GF-D8 (cell line): Measurements from ENCODE around the gene AQP7.
"Not testable (repeated sequence)": the region's sequence is repeated elsewhere in the genome, so short reads cannot be mapped to it uniquely, and the experiment has no call there.

Experiments used
- DNase-seq: peaks from one replicate; lab custom pipeline; 2025; lab: John Stamatoyannopoulos, UW

AQP7 gene

DNA sequence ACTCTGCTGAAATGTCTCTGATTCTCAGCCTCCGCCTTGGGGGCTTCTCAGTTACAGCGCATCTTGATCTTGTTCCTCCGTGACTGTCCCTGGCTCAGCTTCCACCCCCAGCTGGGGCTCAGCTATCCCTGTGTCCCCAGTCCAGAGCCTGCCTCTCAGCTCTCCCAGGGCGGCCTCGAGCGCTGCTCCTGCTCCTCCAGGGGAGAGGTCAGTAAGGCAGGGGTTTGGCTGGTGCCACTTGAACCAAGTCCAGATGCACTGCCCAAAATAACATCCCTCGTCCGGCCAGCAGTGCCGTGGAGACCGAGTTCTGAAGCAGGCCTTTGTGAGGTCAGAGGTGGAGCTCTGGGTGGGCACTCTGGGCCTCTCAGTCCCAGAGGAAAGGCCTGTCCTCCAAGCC, at the start of gene AQP7:
Gene AQP7, minus strand, starts transcription at position 198 of the 400 bp plus-strand sequence. CDS start 1,306 bp downstream, outside the sequence.
- not testable (repeated sequence) for DNase-seq

DNA sequence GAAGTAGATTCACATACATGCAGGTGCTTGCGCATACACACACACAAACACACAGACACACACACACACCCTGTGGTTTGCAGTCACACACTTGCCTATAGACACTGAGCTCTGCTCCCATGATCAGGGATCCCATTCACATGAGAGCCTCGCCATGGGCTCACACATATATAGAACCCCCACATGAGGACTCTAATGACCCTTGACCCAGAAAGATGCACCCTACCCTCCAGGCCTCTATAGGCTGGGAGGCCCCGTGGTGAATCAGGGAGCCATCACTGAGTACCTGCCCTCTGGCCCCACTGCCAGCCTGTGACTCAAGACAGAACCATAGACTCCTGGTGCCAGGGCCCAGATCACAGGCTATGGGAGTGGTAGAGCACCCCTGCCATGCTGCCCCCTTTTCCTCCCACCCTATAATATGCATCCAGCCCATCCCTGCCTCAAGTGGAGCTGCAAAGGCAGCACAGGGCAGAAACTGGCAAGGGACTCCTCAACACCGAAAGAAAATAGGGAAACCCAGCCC, 48.3 kb upstream of the AQP7 start:
- DNase-seq, result no peak

GRCh38 chr9:33449715-33450114, 47.3 kb upstream of the AQP7 start:
- DNase-seq, result no peak

DNA sequence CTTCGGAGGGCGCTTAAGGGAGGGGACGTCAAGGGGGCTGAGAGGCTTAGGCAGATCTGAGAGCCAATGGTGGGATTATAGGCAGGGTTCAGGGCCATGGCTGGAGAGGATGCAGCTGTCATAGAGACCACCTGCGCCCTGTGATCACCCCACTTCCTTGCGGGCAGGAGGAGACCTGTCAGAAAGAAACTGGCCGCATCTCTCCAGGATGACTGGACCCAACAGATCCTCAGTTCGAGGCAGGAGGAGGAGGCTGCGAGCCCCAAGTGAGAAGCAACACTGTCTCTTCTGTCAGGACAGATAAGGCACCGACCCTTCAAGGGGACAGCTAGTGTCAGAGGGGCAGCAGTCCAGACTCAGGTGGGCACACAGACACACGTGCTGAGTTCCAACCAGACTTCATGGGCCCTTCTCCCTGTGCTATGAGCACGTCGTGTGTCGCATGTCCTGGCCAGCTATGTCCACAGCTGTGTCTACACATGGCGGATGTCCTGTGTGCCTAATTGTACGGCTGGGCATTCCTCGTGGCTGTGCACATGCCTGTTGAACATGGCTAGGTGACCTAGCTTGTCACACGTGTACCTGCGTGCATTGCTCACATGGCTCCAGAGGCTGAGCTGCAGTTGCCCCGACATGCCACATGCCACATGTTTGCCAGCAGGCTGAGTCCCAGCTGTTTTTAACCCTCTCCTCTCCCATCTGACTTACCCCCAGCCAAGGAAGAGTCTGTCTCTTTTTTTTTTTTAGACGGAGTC, 45.6 kb upstream of the AQP7 start:
- no peak for DNase-seq

DNA sequence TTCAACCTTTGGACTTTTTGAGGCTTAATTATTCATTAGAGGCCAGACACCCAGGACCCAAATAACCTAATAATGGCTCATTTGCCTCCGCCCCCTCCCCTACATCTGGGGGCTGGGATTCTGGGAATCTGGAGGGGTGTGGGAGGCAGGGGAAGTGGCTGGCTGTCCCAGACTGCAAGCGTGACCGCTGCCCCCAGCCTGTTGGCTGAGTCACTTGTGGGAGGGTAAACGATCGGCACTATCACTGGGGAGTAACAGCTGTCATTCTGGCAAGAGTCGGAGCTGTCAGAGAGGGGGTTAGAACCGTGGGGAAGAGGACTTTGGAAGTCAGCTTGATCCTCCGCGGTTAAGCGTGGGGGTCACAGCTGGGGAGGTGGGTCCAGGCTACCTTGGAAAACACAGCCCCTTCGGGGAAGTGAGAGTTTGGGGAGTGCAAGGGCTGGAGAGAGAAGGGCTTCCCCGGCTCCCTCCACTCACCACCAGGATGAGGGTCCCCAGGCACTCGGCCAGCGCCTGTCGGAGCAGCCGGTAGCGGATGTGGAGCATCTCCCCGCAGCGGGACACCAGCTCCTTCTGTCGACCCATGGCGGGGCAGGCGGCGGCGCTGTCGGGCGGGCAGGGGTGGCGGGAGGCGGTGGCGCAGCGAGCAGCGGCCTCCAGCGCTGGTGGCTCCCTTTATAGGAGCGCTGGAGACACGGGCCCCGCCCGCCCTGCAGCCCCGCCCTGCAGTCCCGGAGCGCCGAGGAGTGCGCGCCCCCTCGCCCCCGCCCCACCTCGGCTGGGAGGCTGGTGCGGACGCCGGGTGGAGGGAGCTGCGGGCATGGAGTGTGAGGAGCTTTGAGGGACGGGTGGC, 44.8 kb upstream of the AQP7 start, which contains the start of gene AQP3:
Gene AQP3, minus strand, starts transcription at position 648 of the 853 bp plus-strand sequence. Its CDS starts 63 bp downstream, at position 585.
- peak; percentile 56 for DNase-seq

DNA sequence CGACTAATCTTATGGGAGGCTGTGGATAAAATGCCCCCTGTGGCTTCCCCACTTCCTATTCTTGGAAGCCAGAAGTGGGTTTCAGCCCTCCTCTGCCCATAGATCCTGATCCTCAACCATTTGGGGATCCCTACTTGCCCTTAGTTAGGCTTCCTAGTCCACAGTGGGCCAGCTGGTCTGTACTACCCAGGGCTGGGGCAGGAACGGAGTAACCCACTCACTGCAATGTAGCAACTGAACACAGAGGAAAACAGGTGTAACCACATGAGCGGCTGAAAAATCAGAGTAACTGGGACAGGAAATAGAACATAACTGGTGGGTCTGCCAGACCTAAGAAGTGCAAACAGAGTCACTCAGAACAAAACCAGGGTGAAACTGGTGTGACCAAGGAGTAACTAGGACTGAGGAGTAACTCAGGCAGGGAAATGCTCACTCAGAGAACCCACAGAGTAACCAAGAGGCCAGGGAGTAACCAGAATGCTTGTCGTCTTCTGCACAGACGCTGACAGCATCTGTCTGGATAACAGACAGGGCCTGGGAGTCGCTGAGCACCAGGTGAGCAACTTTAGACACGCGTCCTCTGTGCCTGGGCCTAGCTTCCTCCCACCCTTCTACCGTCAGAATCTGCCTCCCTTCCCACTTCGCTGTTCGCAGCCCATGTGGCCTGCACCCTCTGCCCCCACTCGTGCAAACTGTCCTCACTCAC, 44.0 kb upstream of the AQP7 start:
- DNase-seq, result peak; percentile 20

GRCh38 chr9:33445389-33446239, 43.2 kb upstream of the AQP7 start:
- DNase-seq, result no peak

- DNase-seq, result no peak
These were observed 41.2 kb upstream of the AQP7 start for GRCh38 chr9:33443464-33444154.

- no peak for DNase-seq
These were observed 40.7 kb upstream of the AQP7 start for GRCh38 chr9:33443047-33443446.

DNA sequence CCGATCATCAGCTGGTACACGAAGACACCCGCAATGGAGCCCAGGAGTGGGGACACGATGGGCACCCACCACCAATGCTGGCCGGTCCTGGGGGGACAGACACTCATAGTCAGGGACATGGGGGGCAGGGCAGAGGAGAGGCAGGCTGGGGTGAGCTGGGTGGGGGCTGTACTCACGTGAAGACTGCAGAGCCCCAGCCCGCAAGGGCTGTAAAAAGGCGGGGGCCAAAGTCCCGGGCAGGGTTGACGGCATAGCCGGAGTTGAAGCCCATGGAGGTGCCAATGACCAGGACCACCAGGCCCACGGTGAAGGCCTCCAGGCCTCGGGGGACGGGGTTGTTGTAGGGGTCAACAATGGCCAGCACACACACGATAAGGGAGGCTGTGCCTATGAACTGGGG, 39.8 kb upstream of the AQP7 start:
- no peak for DNase-seq

GRCh38 chr9:33440609-33441008, 38.2 kb upstream of the AQP7 start:
- DNase-seq, result no peak

DNA sequence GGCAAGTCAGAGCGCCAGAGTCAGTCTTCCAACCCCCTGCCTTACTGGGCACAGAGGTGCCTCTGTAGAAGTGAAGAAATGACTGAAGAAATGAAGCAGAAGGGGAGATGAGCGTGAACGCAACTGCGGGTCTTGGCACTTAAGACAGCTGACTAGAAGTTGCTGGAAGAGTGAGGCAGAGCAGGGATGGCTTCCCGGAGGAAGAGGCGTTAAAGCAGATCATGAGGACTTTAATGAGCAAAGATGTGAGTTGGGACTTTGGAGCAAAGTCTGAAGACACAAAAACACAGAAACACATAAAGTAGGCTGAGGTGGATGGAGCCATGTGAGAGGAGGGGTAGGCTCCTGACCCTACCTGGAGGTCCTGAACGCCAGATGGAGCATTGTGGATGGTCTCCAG, 37.8 kb upstream of the AQP7 start:
- DNase-seq, result no peak

DNA sequence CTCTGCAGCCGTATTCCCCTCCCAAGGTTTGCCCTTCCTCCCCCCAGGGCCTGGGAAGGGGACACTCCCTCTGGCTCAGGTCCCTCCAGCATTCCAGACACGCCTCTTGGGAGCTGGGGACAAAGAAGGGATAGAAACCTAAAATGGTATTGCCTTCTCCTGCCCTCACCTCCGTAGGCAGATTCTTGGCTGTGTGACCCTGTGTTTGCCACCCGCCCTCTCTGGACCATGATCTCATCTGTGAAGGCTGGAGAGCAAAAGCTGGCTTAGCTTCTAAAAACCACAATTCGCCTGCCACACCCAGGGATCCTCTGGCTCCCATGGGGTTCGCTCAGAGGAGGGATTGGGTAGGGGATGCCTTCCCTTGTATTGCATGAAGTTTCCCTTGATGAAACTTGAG, 37.4 kb upstream of the AQP7 start:
- no peak for DNase-seq

- no peak for DNase-seq
These were observed 36.7 kb upstream of the AQP7 start for GRCh38 chr9:33438926-33439680.

GRCh38 chr9:33437898-33438297, 35.5 kb upstream of the AQP7 start:
- DNase-seq, result no peak

DNA sequence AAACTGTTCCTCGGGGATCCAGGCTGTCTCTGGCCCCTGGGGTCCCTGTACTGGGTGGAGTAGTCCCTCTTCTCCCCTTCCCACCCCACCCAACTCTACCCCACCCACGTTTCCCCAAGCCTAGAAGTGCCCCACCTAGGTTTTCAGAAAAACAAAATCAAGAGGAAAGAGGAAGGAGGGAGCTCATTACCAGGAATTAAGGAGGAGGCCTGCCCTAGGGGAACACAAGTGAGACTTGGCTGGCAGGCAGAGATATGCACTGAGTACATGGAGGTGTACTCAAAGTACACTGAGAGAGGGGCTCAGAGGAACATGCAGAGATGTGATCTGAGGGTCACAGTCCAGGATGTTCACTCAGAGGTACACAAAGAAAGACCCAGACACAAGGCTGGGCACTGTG, 34.8 kb upstream of the AQP7 start:
- no peak for DNase-seq

GRCh38 chr9:33436445-33436844, 34.1 kb upstream of the AQP7 start:
- DNase-seq, result no peak

DNA sequence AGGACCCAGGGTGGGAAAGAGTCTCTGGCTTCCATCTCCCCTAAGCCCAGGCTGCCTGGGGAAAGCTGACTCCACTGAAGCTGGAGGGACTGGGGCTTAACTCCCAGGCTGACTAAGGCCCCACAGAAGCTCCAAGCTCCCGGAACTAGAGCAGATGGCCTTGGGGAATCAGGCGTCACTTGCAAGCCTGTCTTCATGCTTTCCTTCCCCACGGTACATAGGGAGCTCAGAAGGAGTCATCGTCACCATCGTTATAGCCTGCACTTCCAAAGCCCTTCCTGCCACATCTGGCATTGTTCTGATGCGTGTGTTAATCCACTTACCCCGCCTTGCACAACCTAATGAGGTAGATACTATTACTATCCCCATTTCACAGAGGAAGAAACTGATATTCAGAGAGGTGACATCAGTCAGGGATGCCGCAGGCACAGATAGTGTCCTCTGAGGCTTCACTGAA, 33.5 kb upstream of the AQP7 start:
- DNase-seq, result no peak

- DNase-seq, result no peak
These were observed 32.1 kb upstream of the AQP7 start for GRCh38 chr9:33434317-33435105.
